ENCODE data around the gene LRRN1.
A peak's percentile ranks its signal among the peaks of the same experiment; 100 is the strongest.

LRRN1 gene

GRCh38 chr3:3799173-3800079 is at the start of gene LRRN1:
Gene LRRN1 (plus strand): TSS chr3:3799431. CDS start chr3:3844642, 45,211 bp downstream.
- DNase-seq (ENCODE audit: low read depth in 2 of 2) = peak; percentile 29 to 51

- no peak for DNase-seq (ENCODE audit: low read depth in 2 of 2)
Measured at GRCh38 chr3:3753416-3753815, 45.8 kb upstream of the LRRN1 start.

GRCh38 chr3:3765661-3766060 is 33.6 kb upstream of the LRRN1 start:
- DNase-seq (ENCODE audit: low read depth in 2 of 2) = no peak

DNA sequence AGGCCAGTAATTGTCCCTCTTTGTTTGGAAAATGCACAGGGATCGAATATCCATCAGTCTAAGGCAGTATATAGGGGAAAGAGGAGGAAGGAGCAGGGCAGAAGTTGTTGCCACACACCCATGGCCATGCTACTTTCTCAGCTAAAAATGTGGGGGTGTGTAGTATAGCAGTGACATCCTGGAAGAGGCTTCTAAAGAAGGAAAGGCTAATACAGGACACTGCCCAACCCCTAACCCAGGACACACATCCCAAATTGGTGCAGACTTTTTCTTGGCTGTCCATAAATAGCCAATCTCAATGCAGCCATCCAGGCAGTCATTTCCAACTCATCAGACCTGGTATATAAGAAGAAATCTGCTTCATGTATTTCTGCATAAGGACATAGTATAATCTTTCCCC is 33.1 kb upstream of the LRRN1 start:
- DNase-seq (ENCODE audit: low read depth in 2 of 2) = no peak

DNA sequence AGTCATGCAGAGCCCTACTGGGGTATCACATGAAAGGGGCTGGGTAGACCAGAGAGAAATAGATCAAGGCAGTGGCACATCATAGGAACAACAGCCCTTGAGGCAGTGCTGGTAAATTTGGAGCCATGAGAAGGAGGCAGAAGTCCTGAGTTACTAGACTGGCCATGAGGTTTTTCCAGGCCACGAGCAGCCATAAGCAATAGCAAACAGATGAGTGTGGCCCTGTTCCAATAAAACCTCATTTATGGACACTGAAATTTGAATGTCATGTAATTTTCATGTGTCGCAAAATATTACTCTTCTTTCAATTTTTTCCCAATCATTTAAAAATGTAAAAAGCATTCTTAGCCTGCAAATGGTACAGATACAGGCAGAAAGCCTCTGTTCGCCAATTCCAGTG is 28.1 kb upstream of the LRRN1 start:
- DNase-seq (ENCODE audit: low read depth in 2 of 2) = no peak

- DNase-seq (ENCODE audit: low read depth in 2 of 2) = no peak
Measured at GRCh38 chr3:3771567-3771966, 27.7 kb upstream of the LRRN1 start.

DNA sequence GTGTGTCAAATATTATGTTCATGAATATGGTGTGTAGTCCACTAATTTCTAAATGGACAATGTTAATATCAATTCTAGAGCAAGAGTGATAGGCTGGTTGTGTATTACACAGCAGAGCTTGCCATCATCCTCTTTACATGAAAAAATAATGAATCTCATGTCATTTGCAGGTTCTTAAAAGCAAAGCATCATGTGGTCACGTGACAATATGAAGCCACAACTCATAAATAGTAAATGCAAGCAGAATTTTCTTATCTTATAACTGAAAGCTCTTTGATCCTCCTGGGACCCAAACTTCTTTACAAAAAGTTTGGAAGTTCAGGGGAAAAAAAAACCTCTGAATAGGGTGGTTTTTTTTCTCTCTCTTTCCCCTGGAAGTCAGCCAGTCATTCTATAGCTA is 26.9 kb upstream of the LRRN1 start:
- DNase-seq (ENCODE audit: low read depth in 2 of 2) = no peak

DNA sequence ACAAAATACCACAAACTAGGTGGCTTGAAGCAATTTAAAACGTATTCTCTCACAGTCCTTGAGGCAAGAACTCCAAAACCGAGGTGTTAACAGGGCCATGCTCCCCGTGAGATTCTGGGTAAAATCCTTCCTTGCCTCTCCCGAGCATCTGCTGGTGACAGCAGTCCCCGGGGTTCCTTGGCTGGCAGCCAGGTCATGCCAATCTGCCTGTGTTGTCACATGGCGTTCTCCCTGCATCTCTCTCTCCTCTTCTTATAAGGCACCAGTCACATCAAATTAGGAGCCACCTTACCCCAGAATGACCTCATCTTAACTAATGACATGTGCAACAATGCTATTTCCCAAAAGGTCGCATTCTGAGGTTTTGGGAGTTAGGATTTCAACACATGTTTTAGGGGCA is 26.3 kb upstream of the LRRN1 start:
- no peak for DNase-seq (ENCODE audit: low read depth in 2 of 2)

DNA sequence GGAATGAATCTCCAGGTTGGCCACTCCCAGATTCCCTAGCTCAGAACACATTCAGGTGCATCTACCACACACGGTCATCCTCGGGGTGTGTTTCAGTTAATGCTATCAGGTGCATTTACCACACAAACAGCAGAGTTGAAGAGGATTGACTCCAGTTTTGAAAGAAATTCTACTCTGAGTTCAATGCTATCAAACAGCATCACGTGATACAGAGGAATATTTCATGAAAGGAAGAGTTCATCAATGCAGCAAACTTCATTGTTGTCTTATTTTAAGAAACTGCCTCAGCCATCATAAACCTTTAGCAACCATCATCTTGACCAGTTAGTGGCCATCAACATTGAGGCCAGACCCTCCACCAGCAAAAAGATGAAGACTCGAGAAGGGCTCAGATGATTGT is 22.6 kb upstream of the LRRN1 start:
- DNase-seq (ENCODE audit: low read depth in 2 of 2) = no peak

- no peak for DNase-seq (ENCODE audit: low read depth in 2 of 2)
Measured at GRCh38 chr3:3778216-3778615, 21.0 kb upstream of the LRRN1 start.

DNA sequence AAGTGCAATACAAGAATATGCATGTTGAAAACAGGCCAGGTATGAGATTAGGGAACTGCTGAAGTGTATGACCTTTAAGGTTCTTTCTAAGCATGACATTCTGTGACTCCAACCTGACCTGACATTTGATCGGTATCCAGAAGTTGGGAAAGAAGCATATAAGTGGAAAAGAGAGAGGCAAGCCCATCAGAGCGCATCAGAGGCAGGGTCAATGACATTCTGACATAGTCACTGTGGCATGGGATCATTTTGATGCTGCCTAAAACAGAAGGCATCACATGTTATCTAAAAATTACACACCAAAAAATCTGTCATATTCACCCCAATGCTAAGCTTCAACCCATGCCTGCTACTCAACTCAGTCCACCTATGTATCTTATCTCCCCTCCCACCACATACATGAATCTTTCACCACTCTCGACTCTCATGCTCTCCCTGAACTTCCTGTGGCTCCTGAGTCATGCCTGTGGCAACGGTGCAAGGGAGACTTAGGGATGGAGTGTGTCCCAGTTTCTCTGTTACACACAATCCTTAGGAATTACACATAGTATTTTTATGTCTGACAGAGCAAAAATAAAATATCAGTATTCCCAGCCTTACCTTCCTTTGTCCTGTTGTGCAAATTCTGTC is 20.5 kb upstream of the LRRN1 start:
- no peak for DNase-seq (ENCODE audit: low read depth in 2 of 2)

DNA sequence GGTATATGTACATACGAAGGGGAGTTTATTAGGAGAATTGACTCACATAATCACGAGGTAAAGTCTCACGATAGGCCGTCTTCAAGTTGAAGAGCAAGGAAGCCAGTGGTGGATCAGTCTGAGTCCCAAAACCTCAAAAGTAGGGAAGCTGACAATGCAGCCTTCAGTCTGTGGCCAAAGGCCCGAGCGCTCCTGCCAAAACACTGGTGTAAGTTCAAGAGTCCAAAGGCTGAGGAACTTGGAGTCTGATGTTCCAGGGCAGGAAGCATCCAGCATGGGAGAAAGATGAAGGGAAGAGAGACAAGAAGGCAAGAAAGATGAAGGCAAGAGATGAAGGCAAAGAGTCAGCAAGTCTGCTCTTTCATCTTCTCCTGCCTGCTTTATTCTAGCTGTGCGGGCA is 16.8 kb upstream of the LRRN1 start:
- DNase-seq (ENCODE audit: low read depth in 2 of 2) = no peak

- DNase-seq (ENCODE audit: low read depth in 2 of 2) = no peak
Measured at GRCh38 chr3:3783210-3783609, 16.0 kb upstream of the LRRN1 start.

GRCh38 chr3:3783696-3784095 is 15.5 kb upstream of the LRRN1 start:
- no peak for DNase-seq (ENCODE audit: low read depth in 2 of 2)

DNA sequence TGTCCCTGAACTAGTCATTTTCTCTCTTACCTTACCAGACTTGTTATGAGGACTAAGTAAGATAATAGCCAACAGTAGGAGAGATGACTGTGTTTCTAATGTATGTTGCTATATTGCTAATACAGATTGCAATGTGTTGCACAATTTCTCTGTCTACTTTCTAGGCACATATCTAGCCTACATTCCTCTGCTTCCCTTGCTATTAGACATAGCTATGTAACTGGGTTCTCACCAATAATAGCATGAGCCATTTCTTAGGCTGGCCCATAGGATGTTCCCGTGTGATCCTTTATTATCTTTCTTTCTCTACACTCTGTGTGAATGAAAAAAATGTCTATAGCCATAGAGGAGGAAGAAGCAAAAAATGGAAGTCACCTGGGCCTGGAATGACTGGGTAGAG is 6.8 kb upstream of the LRRN1 start:
- DNase-seq (ENCODE audit: low read depth in 2 of 2) = no peak

GRCh38 chr3:3798631-3799113 is 559 bp upstream of the LRRN1 start:
- no peak for DNase-seq (ENCODE audit: low read depth in 2 of 2)

- no peak for DNase-seq (ENCODE audit: low read depth in 2 of 2)
Measured at GRCh38 chr3:3800080-3800455, 837 bp downstream of the LRRN1 start.

DNA sequence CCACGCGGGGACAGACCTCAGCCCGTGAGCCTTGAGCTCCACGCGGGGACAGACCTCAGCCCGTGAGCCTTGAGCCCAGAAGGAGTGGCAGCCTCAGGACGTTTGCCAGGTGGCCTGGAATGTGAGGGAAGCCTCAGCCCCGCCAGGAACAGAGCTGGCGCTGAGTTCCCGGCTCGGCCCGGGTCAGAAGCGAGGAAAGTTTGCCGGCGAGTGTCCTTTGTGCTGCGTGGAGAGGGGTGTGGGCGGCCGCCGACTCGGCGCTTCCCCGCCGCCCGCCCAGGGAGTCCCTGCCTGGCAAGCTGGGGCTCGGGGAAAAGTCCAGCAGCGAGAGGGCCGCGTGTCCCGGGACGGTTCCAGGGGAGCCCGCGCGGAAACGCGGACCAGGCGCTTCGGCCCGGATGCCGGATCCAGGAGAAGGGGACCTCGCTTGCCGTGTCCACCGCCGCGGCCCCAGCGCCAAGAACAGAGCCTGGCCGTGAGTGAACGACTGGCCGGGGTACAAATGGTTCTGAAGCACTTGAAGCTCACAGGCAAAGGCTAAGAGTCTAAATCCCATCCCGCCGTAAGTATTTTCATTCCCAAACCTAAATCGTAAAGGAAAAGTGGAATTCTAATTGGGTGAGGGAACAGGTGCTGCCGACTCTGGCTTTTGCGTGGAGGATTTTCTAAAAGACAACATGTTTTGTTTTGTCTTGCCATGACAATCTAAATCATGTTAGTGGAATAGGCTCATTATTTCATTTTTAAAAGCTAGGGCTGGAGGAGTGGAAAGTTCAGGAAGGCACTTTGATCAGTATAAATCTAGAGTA is 1.7 kb downstream of the LRRN1 start:
- DNase-seq (ENCODE audit: low read depth in 2 of 2) = no peak

- DNase-seq (ENCODE audit: low read depth in 2 of 2) = no peak
Measured at GRCh38 chr3:3801494-3801841, 2.2 kb downstream of the LRRN1 start.

- DNase-seq (ENCODE audit: low read depth in 2 of 2) = no peak
Measured at GRCh38 chr3:3802046-3802445, 2.8 kb downstream of the LRRN1 start.

DNA sequence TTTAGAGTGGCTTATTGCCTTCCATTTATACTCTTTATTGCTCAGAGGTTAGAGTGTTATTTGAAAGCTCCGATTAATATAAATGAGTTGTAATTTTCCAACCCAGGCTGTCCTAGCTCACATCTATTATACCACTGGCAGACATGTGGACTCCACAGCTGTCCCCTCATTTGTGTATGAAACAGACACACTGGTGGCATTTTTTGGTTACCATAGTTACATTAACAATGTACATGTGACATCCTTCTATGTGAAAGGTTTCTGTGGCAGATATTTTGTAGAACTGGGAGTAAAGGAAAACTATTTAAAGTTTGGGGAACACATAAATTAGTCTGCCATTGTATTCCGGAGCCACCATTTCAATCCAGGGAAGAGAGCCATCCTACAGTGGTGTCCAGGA is 5.3 kb downstream of the LRRN1 start:
- no peak for DNase-seq (ENCODE audit: low read depth in 2 of 2)

DNA sequence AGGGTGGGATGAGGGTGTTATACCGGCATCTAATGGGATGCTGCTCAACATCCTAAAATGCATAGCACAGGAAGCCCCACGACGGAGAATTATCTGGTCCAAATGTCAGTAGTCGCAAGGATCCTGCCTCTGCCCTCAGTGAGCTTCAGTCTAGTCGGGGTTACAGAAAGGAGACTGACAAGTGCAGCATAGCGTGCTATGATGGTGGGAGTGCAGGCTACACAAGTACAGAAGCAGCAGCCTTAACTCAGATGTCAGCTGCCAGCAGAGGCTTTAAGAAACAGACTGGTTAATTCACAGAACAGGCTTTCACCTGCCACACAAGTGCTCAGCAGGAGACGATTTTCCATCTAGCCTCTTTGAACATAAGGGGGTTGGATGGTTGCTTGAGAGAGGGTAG is 6.9 kb downstream of the LRRN1 start:
- DNase-seq (ENCODE audit: low read depth in 2 of 2) = no peak

- DNase-seq (ENCODE audit: low read depth in 2 of 2) = no peak
Measured at GRCh38 chr3:3806856-3807255, 7.6 kb downstream of the LRRN1 start.
